Measurements from ENCODE around the gene MBOAT2. TPM values are rescaled to one million over a fixed set of nuclear protein-coding genes. Genes with fewer than 3 reads are reported as not detected.

MBOAT2 gene
- total and polyA plus RNA-seq, 11 donors, result 4.5 to 34.9 (median 16.1) TPM

DNA sequence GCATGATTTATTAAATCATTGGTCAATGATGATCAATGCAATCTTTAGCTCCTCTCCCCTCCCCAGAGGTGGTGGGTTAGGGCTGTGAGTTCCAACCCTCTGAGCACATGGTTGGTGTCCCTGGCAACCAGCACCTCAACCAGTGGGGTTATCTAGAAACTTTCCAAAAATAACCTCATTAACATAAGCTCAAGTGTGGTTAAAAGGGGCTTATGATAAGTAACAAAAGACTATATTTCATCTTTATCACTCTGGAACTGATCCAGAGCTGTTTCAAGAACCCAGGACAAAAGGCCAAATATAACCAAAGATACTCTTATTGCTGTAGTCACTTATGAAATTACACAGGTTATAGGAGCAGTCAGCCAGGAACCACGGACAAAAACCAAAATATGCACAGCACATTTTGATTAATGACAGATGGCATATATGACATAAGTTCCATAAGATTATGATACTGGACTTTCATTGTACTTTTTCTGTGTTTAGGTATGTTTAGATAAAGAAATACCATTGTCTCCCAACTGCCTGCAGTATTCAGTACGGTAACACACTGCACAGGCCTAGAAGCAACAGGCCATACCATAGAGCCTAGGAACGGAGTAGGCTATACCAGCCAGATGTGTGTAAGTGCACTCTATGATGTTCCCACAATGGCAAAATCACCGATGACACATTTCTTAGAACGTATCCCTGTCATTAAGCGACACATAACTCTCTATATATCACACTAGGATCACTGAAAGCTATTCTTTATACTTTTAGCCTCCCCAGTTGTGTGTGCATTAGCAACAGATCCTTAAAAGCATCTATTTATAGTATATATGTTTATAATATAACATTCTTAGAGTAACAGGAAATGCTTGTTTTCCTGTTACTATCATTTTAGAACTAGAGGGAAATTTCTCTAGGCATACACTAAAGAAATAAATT is 197.9 kb downstream of the MBOAT2 start:
- TF ChIP-seq POLR2A (IDR thresholded peaks at IDR 0.05), result no peak
- TF ChIP-seq, protein P1, sequence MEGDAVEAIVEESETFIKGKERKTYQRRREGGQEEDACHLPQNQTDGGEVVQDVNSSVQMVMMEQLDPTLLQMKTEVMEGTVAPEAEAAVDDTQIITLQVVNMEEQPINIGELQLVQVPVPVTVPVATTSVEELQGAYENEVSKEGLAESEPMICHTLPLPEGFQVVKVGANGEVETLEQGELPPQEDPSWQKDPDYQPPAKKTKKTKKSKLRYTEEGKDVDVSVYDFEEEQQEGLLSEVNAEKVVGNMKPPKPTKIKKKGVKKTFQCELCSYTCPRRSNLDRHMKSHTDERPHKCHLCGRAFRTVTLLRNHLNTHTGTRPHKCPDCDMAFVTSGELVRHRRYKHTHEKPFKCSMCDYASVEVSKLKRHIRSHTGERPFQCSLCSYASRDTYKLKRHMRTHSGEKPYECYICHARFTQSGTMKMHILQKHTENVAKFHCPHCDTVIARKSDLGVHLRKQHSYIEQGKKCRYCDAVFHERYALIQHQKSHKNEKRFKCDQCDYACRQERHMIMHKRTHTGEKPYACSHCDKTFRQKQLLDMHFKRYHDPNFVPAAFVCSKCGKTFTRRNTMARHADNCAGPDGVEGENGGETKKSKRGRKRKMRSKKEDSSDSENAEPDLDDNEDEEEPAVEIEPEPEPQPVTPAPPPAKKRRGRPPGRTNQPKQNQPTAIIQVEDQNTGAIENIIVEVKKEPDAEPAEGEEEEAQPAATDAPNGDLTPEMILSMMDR (IDR thresholded peaks at IDR 0.05), result no peak
- WGBS, 4 donors, result 50 to 56% (median 54%) methylated on average over 6 of the region's 6 CpGs
- Histone ChIP-seq H3K27me3 (no peaks in the 10 kb centered on the region), H3K27ac (peak overlapping the region; percentile 44 to 93 (median 76)), H3K9me3 (no peaks in the 10 kb centered on the region), H3K36me3 (peaks cover 0 to 100% (median 79%) of the 10 kb centered on the region in 9 donors), H3K4me3 (no peak overlapping the region), H3K4me1 (peaks cover 0 to 55% (median 18%) of the 10 kb centered on the region in 12 donors)
- DNase-seq (peak in 4 of 5 donors; percentile 44 to 75 (median 59)), ATAC-seq (peak; percentile 86 to 90 (median 90))
- intact Hi-C loops (cut with DNase I), result no loop called here

DNA sequence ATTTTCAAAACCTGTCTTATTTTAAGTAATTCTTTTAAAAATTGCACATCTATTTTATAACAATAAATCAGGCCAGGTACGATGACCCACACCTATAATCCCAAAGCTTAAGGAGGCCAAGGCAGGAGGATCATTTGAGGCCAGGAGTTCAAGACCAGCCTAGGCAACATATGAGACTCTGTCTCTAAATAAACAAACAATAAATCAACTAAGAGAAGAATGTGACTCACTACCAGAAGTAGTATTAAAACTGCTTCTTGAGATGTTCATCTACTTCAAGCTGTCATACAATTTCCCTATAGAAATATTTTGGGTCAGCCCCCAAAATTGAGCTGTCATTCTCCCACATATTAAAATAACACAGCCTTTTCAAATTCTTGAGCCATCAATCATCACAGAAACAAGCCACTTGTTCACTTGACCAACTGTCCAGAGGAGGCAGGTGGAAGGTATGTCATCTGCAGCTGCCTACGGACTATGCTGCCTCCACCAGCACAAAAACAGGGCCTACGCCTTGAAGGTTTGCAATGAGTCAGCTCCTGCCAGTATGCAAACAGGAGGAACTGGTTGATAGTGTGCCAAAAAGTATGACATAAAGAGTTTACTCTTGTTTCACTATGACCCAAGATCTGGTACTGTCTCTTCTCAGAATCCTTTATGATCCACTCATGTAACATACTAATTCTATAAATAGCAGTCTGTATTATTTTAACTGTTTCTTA is 199.7 kb downstream of the MBOAT2 start:
- DNase-seq (peak in 3 of 5 donors; percentile 25 to 37 (median 35)), ATAC-seq (peak; percentile 23 to 62 (median 56))
- Histone ChIP-seq H3K4me3 (no peak overlapping the region), H3K9me3 (no peaks in the 10 kb centered on the region), H3K27me3 (no peaks in the 10 kb centered on the region), H3K4me1 (peaks cover 0 to 55% (median 18%) of the 10 kb centered on the region in 12 donors), H3K27ac (peak overlapping the region in 10 of 12 donors; percentile 19 to 93 (median 74)), H3K36me3 (peaks cover 0 to 100% (median 79%) of the 10 kb centered on the region in 9 donors)
- no peak for TF ChIP-seq POLR2A (IDR thresholded peaks at IDR 0.05)
- TF ChIP-seq, protein P1 (IDR thresholded peaks at IDR 0.05), result peak in 1 of 12 donors; percentile 8
- 61 to 71% (median 67%) methylated on average over 3 of the region's 3 CpGs for WGBS, 4 donors
- intact Hi-C loops (cut with DNase I), result no loop called here

DNA sequence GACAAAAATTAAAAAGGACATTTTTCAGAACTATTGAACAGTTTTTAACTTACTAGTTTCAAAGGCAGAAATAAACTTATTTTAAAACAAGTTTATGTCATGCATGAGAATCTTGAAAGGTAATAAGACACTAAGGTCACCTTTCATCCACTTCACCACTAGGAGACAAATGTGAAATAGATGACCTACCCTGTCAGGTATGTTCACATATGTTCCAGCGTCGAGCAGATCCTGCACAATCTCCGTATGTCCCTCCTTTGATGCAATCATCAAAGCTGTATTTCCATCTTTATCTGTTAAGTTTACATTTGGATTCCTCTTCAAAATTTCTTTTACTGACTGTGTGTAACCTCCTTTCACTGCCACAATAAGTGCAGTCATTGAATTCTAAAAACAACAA is 200.7 kb downstream of the MBOAT2 start:
- 51 to 61% (median 56%) methylated on average over 3 of the region's 3 CpGs for WGBS, 4 donors
- no peaks in the 10 kb centered on the region for H3K27me3 ChIP-seq
- TF ChIP-seq POLR2A (IDR thresholded peaks at IDR 0.05), result no peak
- TF ChIP-seq, protein P1 (IDR thresholded peaks at IDR 0.05), result no peak
- intact Hi-C loops (cut with DNase I), result no loop called here
- H3K4me1 ChIP-seq, result peaks cover 0 to 54% (median 18%) of the 10 kb centered on the region in 12 donors
- H3K4me3 ChIP-seq, result no peak overlapping the region
- H3K36me3 ChIP-seq, result peaks cover 0 to 100% (median 83%) of the 10 kb centered on the region in 9 donors
- ATAC-seq (no peak), DNase-seq (no peak)
- no peaks in the 10 kb centered on the region for H3K9me3 ChIP-seq
- H3K27ac ChIP-seq, result peak overlapping the region in 6 of 12 donors; percentile 2 to 77 (median 12)

Other genes with a start within 250 kb of the MBOAT2 start
- gene KIDINS220, start 166.1 kb downstream of the MBOAT2 start, total RNA-seq, result 100 to 1,000 TPM in 1 of 9 donors, 10 to 100 TPM in 8; 56.5 to 108 (median 80.2) TPM
- 10 to 100 TPM; 22.7 to 38.4 TPM for gene KIDINS220, start 166.1 kb downstream of the MBOAT2 start, polyA plus RNA-seq
- gene ASAP2, start 203.1 kb upstream of the MBOAT2 start, total RNA-seq, result 10 to 100 TPM in 7 of 9 donors, 1 to 10 TPM in 2; 7.4 to 17.0 (median 12.9) TPM
- 1 to 10 TPM; 6.7 to 8.0 TPM for gene ASAP2, start 203.1 kb upstream of the MBOAT2 start, polyA plus RNA-seq